Measurements from ENCODE around the gene PACSIN1.

- TF ChIP-seq BHLHE40 (IDR thresholded peaks at IDR 0.05; ENCODE audit: borderline replicate concordance), result no peak
- no peak for TF ChIP-seq ZNF384 (IDR thresholded peaks at IDR 0.05)
- no peak for TF ChIP-seq FOXA1 (IDR thresholded peaks at IDR 0.05)
- TF ChIP-seq FOXK2 (IDR thresholded peaks at IDR 0.05), result no peak
- no peak for TF ChIP-seq SP1 (IDR thresholded peaks at IDR 0.05)
- TF ChIP-seq PKNOX1 (IDR thresholded peaks at IDR 0.05), result no peak
- TF ChIP-seq ARNT (IDR thresholded peaks at IDR 0.05), result no peak
- TF ChIP-seq HDGF (IDR thresholded peaks at IDR 0.05; ENCODE audit: borderline replicate concordance), result no peak
- TF ChIP-seq TARDBP (IDR thresholded peaks at IDR 0.05), result no peak
- no peak for TF ChIP-seq NFRKB (IDR thresholded peaks at IDR 0.05)
- TF ChIP-seq ELF4 (IDR thresholded peaks at IDR 0.05), result no peak
Measured at GRCh38 chr6:34485321-34486060, 19.6 kb downstream of the PACSIN1 start.
